BLaER1 (cell line): ENCODE measurements around the gene ZIC4.

Source experiments
- H3K27ac ChIP-seq: shearing (Covaris generic); formaldehyde crosslinking; 2 replicates; pipeline ENCODE4 v1.8.1; 2022
- H3K27me3 ChIP-seq: shearing (Covaris generic); formaldehyde crosslinking; 2 replicates; pipeline ENCODE4 v1.8.1; 2022
- H3K36me3 ChIP-seq: shearing (Covaris generic); formaldehyde crosslinking; 2 replicates; pipeline ENCODE4 v1.8.1; 2022
- H3K4me1 ChIP-seq: shearing (Covaris generic); formaldehyde crosslinking; 2 replicates; pipeline ENCODE4 v1.8.1; 2022
- H3K4me2 ChIP-seq: shearing (Covaris generic); formaldehyde crosslinking; 2 replicates; pipeline ENCODE4 v1.8.1; 2022
- H3K4me3 ChIP-seq: shearing (Covaris generic); formaldehyde crosslinking; 2 replicates; pipeline ENCODE4 v1.8.1; 2022
- H3K9ac ChIP-seq: shearing (Covaris generic); formaldehyde crosslinking; 2 replicates; pipeline ENCODE4 v1.8.1; 2022
- H3K9me3 ChIP-seq: shearing (Covaris generic); formaldehyde crosslinking; 2 replicates; pipeline ENCODE4 v1.8.1; 2022
- H4K20me1 ChIP-seq: shearing (Covaris generic); formaldehyde crosslinking; 2 replicates; pipeline ENCODE4 v1.8.1; 2022
- Cebpa-rat ChIP-seq: shearing (Covaris generic); IDR thresholded peaks from 2 replicates; pipeline ENCODE4 v1.8.1; 2022

Gene ZIC4

DNA sequence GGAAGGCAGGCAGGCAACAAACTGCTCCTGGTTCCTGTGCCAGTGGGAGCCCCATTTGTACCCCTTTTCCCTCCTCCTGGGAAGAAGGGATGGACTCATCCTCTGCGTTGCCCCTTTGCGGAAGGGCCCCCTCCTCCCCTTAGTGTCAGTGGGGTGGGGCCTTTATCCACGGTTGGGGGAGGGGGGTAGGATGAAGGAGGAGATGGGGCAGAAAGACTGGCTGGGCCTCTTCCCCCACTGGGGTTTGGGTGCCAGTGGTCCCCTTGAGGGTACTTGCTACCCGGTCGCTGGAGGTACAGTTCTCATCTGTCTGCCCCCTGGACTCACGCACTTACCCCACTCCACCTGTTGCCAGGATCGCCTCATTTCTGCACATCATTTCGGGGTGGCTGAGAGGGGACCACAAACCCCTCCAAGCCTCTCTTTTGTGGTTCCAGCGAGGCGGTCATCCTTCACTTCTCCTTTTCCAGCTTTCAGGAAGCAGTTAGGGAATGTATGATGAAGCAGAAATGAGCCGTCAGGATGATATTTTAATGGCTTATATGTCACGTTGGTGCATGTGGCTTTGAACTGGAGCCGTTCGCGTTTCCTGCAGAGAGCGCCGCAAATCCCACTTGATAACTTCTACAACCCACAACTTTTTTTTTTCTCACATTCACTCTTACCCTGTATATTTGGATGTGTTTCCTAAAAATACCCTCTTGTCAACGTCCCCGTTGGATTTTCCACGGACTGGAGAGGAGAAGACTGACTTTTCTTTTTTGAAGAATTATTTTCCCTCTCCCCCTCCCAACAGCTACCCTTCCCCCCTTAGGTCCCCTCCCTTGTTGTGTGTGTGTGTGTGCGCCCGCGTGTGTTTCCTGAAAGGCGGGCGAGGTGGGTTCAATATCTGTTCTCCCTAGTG is at the start of gene ZIC4:
TSS of gene ZIC4 (minus strand) at position 516 of the 904 bp plus-strand sequence. CDS start 3,746 bp downstream, outside the sequence.
- no peak for TF ChIP-seq Cebpa-rat
- peaks cover 96% of the 10 kb centered on the region for H3K27me3 ChIP-seq

DNA sequence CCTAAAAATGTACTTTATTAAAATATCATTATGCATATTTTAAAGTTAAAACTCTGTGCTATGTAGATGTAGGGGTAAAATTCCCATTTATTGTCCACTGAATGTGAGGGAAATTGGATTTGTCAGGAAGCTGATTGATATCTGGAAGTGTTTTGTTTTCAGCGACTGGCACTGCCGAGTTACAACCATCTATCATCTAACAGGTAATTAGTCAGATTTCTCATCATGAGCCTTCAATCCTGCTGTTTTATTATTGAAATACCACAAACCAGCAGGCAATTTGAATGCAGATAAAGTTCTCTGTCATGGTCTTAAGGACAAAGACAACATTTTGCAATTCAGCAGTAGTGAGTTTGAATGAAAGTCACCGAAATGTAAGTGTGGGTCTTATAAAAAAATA is 43.3 kb upstream of the ZIC4 start:
- no peaks in the 10 kb centered on the region for H3K4me1 ChIP-seq
- no peak overlapping the region for H3K9ac ChIP-seq
- no peak for TF ChIP-seq Cebpa-rat
- no peak overlapping the region for H3K4me3 ChIP-seq
- no peaks in the 10 kb centered on the region for H3K36me3 ChIP-seq
- H3K27ac ChIP-seq, result no peak overlapping the region
- no peak overlapping the region for H3K4me2 ChIP-seq
- no peaks in the 10 kb centered on the region for H3K27me3 ChIP-seq
- H4K20me1 ChIP-seq, result no peaks in the 10 kb centered on the region
- H3K9me3 ChIP-seq, result no peaks in the 10 kb centered on the region

More for the DNA sequence above, at the start of gene ZIC4:
- H3K4me3 ChIP-seq, result peak within 1 kb of the TSS; percentile 25; the same call in 1 of the 2 replicates
- peaks cover 11% of the 10 kb centered on the region; the same call in 1 of the 2 replicates for H4K20me1 ChIP-seq
- no peak within 1 kb of the TSS for H3K27ac ChIP-seq
- peaks cover 27% of the 10 kb centered on the region for H3K4me1 ChIP-seq
- no peak within 1 kb of the TSS for H3K9ac ChIP-seq
- H3K36me3 ChIP-seq, result no peaks in the 10 kb centered on the region
- peaks cover 38% of the 10 kb centered on the region for H3K9me3 ChIP-seq
- peak within 1 kb of the TSS; percentile 75 for H3K4me2 ChIP-seq

DNA sequence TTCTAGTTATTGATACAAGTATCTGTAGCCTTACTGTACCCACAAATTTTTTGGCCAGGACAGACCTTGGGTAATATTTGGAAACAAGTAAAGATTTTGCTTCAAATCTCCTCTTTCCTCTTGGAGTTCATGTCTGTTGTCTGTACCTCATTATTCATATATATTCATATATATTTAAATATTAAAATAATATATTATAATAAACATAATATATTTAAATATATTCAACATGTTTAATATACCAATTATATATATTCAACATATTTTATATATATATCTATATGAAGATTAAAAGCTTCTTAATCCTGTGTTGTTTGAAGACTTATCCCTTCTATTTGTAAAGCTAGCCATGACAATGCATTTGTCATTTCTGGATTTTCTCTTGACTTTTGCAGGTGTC is 40.9 kb upstream of the ZIC4 start:
- TF ChIP-seq Cebpa-rat, result no peak

DNA sequence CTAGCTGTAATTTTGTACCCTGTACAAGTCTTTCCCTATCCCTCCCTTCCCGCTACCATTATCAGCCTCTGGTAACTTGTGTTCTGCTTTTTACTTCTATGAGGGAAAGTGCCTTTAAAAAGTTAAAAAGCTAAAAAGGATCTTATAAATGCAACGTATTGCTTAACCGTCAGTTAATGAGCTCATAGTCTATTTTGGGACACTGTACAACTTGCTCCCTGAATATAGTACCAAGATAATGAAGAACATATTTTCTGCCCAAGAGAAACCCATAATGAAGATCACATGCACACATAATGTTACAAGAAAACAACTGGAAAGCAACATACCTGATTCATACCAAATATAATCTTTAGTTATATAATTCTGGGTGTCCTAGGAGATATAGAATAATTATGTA is 25.4 kb upstream of the ZIC4 start:
- Histone ChIP-seq H3K27me3 (no peaks in the 10 kb centered on the region), H3K36me3 (no peaks in the 10 kb centered on the region), H3K9me3 (no peaks in the 10 kb centered on the region), H3K9ac (no peak overlapping the region), H3K27ac (no peak overlapping the region), H3K4me1 (no peaks in the 10 kb centered on the region), H4K20me1 (no peaks in the 10 kb centered on the region), H3K4me2 (no peak overlapping the region), H3K4me3 (no peak overlapping the region)
- TF ChIP-seq Cebpa-rat, result no peak

More for the DNA sequence above, 40.9 kb upstream of the ZIC4 start:
- Histone ChIP-seq H3K4me3 (no peak overlapping the region), H3K27me3 (no peaks in the 10 kb centered on the region), H3K36me3 (no peaks in the 10 kb centered on the region), H3K4me2 (no peak overlapping the region), H3K9me3 (no peaks in the 10 kb centered on the region), H3K4me1 (no peaks in the 10 kb centered on the region), H3K9ac (no peak overlapping the region), H3K27ac (no peak overlapping the region), H4K20me1 (no peaks in the 10 kb centered on the region)

DNA sequence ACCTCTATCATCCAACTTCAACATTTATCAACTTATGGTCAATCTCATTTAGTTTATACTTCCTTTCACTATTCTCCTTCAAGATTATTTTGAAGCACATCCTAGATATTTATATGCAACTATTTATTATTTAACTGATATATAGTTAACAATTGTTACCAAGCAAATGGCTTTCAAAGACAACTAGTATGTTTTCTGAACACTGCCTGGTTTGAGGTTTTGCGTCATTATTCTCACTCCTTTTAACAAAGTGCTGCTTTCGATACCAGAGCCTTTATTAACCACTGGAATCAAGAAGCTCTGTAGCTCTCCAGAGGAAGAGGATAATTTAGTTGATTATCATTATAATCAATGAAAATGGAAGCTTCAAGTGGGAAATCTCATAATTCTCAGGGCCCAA is 22.4 kb upstream of the ZIC4 start:
- Histone ChIP-seq H3K9me3 (peaks cover 9% of the 10 kb centered on the region; the same call in 1 of the 2 replicates), H3K27ac (no peak overlapping the region), H3K4me1 (no peaks in the 10 kb centered on the region), H3K36me3 (no peaks in the 10 kb centered on the region), H4K20me1 (no peaks in the 10 kb centered on the region), H3K4me3 (no peak overlapping the region), H3K4me2 (no peak overlapping the region), H3K27me3 (peaks cover 16% of the 10 kb centered on the region), H3K9ac (no peak overlapping the region)
- TF ChIP-seq Cebpa-rat, result no peak

DNA sequence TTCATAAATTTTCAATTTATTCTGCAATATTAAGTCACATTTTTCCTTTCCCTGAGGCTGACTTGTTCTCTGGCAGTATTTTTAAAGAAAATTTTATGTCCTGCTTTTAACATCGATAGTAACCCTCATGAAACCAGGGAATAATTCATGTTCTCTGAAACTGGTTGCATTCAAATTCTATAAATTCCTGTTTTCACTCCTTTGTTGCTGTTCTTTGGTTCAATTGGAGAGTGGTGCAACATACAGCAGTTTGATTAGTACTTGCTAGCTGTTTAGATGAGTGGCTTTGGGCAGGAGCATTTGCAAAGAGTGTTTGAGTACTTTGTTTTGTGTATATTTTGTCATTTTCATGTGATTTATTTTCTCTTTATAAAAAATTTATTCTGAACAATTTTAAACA is 22.0 kb upstream of the ZIC4 start:
- Histone ChIP-seq H3K36me3 (no peaks in the 10 kb centered on the region), H4K20me1 (no peaks in the 10 kb centered on the region), H3K9me3 (peaks cover 13% of the 10 kb centered on the region), H3K4me2 (no peak overlapping the region), H3K27me3 (peaks cover 20% of the 10 kb centered on the region), H3K4me1 (no peaks in the 10 kb centered on the region), H3K9ac (no peak overlapping the region), H3K4me3 (no peak overlapping the region), H3K27ac (no peak overlapping the region)
- no peak for TF ChIP-seq Cebpa-rat

DNA sequence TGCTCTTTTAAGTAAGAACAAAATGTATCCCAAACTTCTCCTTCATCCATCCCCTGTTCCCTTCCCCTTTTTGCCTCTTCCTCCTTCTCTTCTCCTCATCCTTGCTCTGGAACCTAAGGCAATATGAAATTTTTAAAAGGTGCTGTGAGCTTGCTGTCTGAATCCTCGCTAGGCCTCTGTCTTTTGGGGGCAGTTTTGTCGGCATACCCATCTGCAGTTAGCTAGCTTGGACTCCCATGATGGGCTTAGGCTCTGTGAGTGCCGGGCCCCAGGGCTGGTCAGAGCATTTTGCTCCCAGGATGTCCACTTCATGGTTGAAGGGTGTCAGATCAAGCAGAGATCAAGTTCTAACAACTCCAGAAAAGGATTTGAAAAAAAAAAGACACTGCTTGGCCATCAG is 21.4 kb upstream of the ZIC4 start:
- Histone ChIP-seq H3K9me3 (peaks cover 19% of the 10 kb centered on the region), H3K4me2 (no peak overlapping the region), H3K4me3 (no peak overlapping the region), H3K27me3 (peaks cover 26% of the 10 kb centered on the region), H3K36me3 (no peaks in the 10 kb centered on the region), H4K20me1 (no peaks in the 10 kb centered on the region), H3K27ac (no peak overlapping the region), H3K9ac (no peak overlapping the region), H3K4me1 (no peaks in the 10 kb centered on the region)
- TF ChIP-seq Cebpa-rat, result no peak

DNA sequence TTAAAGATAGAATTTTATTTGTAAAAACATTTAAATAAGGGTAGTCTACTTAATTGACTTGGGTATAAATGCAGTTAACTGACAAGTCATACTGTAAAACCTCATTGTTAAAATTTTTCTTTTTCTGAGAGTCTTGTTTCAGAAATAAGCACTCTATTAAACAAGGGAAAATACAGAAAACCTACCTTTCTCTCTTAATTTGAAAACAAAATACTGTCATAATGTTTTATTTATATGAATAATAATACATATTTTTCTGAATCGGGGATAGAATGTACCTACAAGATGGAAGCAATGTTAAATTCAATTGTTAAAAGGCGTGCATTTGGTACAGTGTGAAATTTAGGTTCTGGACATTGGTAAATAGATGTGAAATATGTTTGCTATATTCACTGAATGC is 20.6 kb upstream of the ZIC4 start:
- Histone ChIP-seq H3K4me2 (no peak overlapping the region), H3K4me1 (no peaks in the 10 kb centered on the region), H4K20me1 (no peaks in the 10 kb centered on the region), H3K9ac (no peak overlapping the region), H3K4me3 (no peak overlapping the region), H3K9me3 (peaks cover 25% of the 10 kb centered on the region), H3K27ac (no peak overlapping the region), H3K27me3 (peaks cover 28% of the 10 kb centered on the region), H3K36me3 (no peaks in the 10 kb centered on the region)
- no peak for TF ChIP-seq Cebpa-rat

DNA sequence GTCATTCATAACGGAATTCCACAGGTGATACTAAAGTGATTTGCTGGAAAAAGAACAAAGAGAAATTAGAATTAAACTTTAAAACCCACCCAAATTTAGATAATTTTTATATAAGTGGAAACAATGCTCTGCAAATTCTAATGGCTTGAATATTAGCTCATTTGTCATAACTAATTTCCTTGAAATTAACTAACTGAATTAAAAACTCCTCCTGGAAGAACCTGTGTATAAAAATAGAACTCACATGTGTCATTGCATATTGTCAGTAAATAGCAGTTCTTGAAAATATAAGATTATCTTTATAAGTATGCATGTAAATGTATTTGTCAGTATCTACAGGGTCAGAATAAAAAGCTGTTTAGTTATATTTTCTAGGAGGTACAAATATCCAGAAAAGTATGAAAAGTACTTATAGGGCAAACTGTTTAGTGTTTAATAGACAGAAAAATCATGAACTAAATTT is 19.1 kb upstream of the ZIC4 start:
- H3K27ac ChIP-seq, result no peak overlapping the region
- no peak overlapping the region for H3K4me3 ChIP-seq
- H3K4me1 ChIP-seq, result no peaks in the 10 kb centered on the region
- no peaks in the 10 kb centered on the region for H3K36me3 ChIP-seq
- H3K9ac ChIP-seq, result no peak overlapping the region
- no peaks in the 10 kb centered on the region for H4K20me1 ChIP-seq
- H3K9me3 ChIP-seq, result peaks cover 40% of the 10 kb centered on the region
- no peak for TF ChIP-seq Cebpa-rat
- H3K4me2 ChIP-seq, result no peak overlapping the region
- H3K27me3 ChIP-seq, result peaks cover 28% of the 10 kb centered on the region

DNA sequence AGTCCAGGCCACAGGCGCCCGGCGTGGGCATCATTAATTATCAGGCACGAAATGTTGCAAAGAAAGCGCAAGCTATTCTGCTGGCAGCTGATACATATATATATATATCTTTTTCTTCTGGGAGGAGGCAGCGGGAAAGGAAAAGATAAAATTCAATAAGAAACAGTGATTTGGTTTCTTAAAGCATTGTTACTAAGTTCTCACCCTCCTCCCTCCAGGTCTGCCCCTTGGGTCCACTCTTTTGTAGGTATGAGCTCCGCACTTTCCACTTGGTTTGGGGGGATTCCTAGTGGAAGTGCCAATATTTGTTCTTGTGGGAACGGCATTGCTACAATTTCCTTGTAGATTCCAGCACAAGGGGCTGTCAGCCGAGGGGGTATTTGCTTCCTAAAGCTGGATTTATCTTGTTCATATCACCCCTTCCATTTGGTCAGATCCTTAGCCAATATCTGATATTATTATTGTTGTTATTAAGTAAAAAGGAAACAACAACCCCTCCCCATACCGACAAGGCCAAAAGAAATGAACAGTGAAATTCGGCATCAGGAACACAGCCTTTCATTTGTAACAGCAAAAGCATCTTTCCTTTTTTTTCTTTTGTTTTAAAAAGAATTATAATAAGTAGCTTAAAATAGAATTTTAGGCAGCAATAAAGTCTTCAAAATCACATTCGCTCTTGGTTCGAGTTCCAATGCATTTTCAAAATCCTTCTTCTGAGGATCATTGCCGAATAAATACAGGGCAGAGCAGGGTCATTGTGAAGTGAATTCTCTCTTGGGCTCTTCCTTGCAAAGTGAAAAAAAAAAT is 18.4 kb upstream of the ZIC4 start:
- Histone ChIP-seq H3K4me3 (no peak overlapping the region), H3K4me1 (no peaks in the 10 kb centered on the region), H3K36me3 (no peaks in the 10 kb centered on the region), H3K27me3 (peaks cover 28% of the 10 kb centered on the region), H4K20me1 (no peaks in the 10 kb centered on the region), H3K9ac (no peak overlapping the region), H3K9me3 (peaks cover 46% of the 10 kb centered on the region), H3K4me2 (no peak overlapping the region), H3K27ac (no peak overlapping the region)
- TF ChIP-seq Cebpa-rat, result no peak
